GM23338 (cell line): ENCODE data around the gene CA7. TPM values are rescaled to one million over a fixed set of nuclear protein-coding genes. Genes with fewer than 3 reads are reported as not detected.

Experiments used
- ATAC-seq: fragments of 200-7000 bp; cut with Tn5 transposase; 3 replicates; pipeline ENCODE4 v1.9.1; 2020
- DNase-seq: peaks from one replicate; pipeline ENCODE4 v3.0.0-alpha.2; 2015; ENCODE audit warnings: low spot score
- H2AFZ ChIP-seq: fragments of 200-600 bp; sonication (generic); 2 replicates; pipeline ENCODE4 v1.8.0; 2016; ENCODE audit warnings: antibody characterized with exemption, mild to moderate bottlenecking, moderate library complexity
- H3F3A ChIP-seq: fragments of 200-600 bp; sonication (generic); replicated peaks from 2 replicates; pipeline ENCODE4 v1.8.0; 2017; ENCODE audit warnings: antibody characterized with exemption, mixed run types, low read depth
- H3K27ac ChIP-seq: fragments of 200-600 bp; sonication (generic); 2 replicates; pipeline ENCODE4 v1.6.1; 2016; ENCODE audit warnings: low read depth
- H3K27me3 ChIP-seq: fragments of 200-600 bp; sonication (generic); 2 replicates; pipeline ENCODE4 v1.8.0; 2016; ENCODE audit warnings: mild to moderate bottlenecking, mixed run types, moderate library complexity; ENCODE audit not compliant: insufficient read depth
- H3K36me3 ChIP-seq: fragments of 200-600 bp; sonication (generic); 2 replicates; pipeline ENCODE4 v1.8.0; 2016; ENCODE audit warnings: mild to moderate bottlenecking; ENCODE audit not compliant: insufficient read depth
- H3K4me1 ChIP-seq: fragments of 200-600 bp; sonication (generic); 2 replicates; pipeline ENCODE4 v1.8.0; 2016; ENCODE audit warnings: mild to moderate bottlenecking, moderate library complexity; ENCODE audit not compliant: insufficient read depth
- H3K4me2 ChIP-seq: fragments of 200-600 bp; sonication (generic); 2 replicates; pipeline ENCODE4 v1.7.1; 2017; ENCODE audit warnings: mixed run types
- H3K4me3 ChIP-seq: fragments of 200-600 bp; sonication (generic); 2 replicates; pipeline ENCODE4 v1.6.1; 2016; ENCODE audit warnings: mixed run types
- H3K79me2 ChIP-seq: fragments of 200-600 bp; sonication (generic); replicated peaks from 2 replicates; pipeline ENCODE4 v1.8.0; 2017; ENCODE audit warnings: mild to moderate bottlenecking; ENCODE audit not compliant: insufficient read depth
- H3K9me2 ChIP-seq: fragments of 200-600 bp; sonication (generic); 2 replicates; pipeline ENCODE4 v1.8.0; 2017; ENCODE audit not compliant: insufficient read depth
- H4K20me1 ChIP-seq: fragments of 200-600 bp; sonication (generic); replicated peaks from 2 replicates; pipeline ENCODE4 v1.8.0; 2017; ENCODE audit warnings: mild to moderate bottlenecking; ENCODE audit not compliant: insufficient read depth
- H3K27ac Mint-ChIP-seq: 2 replicates; pipeline ENCODE4 v1.8.0; 2020; ENCODE audit warnings: inconsistent platforms, mild to moderate bottlenecking, moderate library complexity, mixed read lengths
- H3K27me3 Mint-ChIP-seq: 3 replicates; pipeline ENCODE4 v1.8.0; 2022; ENCODE audit warnings: low read depth, mild to moderate bottlenecking, moderate library complexity, mixed read lengths, inconsistent platforms; ENCODE audit not compliant: insufficient read depth, poor library complexity
- H3K36me3 Mint-ChIP-seq: 3 replicates; pipeline ENCODE4 v1.8.0; 2021; ENCODE audit warnings: low read depth, mild to moderate bottlenecking, inconsistent platforms, moderate library complexity, mixed read lengths
- H3K4me1 Mint-ChIP-seq: 3 replicates; pipeline ENCODE4 v1.8.0; 2020; ENCODE audit warnings: mild to moderate bottlenecking, inconsistent platforms, mixed read lengths
- H3K4me3 Mint-ChIP-seq: 3 replicates; pipeline ENCODE4 v1.8.0; 2021; ENCODE audit warnings: moderate library complexity, mild to moderate bottlenecking, inconsistent platforms, mixed read lengths
- H3K9me3 Mint-ChIP-seq: 3 replicates; pipeline ENCODE4 v1.8.0; 2020; ENCODE audit warnings: moderate library complexity, mild to moderate bottlenecking, inconsistent platforms, mixed read lengths
- NANOG ChIP-seq: IDR thresholded peaks from 2 replicates; pipeline ENCODE4 v1.6.1; 2016; ENCODE audit warnings: antibody characterized with exemption, borderline replicate concordance
- POLR2AphosphoS5 ChIP-seq: IDR thresholded peaks from 2 replicates; pipeline ENCODE4 v1.6.1; 2016; ENCODE audit warnings: antibody characterized with exemption, low read depth
- STAT1 ChIP-seq: IDR thresholded peaks from one replicate; pipeline ENCODE4 v1.6.1; 2016; ENCODE audit warnings: antibody characterized with exemption; ENCODE audit not compliant: unreplicated experiment
- ZNF114 ChIP-seq: fragments of 250-450 bp; sonication (Bioruptor Pico); IDR thresholded peaks from 2 replicates; pipeline ENCODE4 v1.5.0; 2020; ENCODE audit warnings: mild to moderate bottlenecking, moderate library complexity
- polyA plus RNA-seq: library from polyadenylated mRNA; unstranded; fragments of >200 nt; fragmentation: Nextera tagmentation; extraction: Ambion mirVana; gene quantifications from 2 replicates; pipeline ENCODE4 v1.2.1, GENCODE V29; 2016
- total RNA-seq: library from RNA; depleted of rRNA; stranded (reverse); fragments of >200 nt; shearing (Covaris generic); gene quantifications from 2 replicates; pipeline ENCODE4 v1.2.3, GENCODE V29; 2014
- TF ChIP-seq, protein P1 (sequence below): IDR thresholded peaks from one replicate; pipeline ENCODE4 v1.6.1; 2018; ENCODE audit warnings: antibody characterized with exemption; ENCODE audit not compliant: unreplicated experiment
- TF ChIP-seq, protein P2 (sequence below), 2 experiments: fragments of 200-600 bp in 1 of 2; sonication (generic) in 1 of 2; conservative IDR thresholded peaks; 2 replicates each; pipeline versions ENCODE4 v1.5.1 to v1.6.1; 2016 to 2017; ENCODE audit warnings: antibody characterized with exemption in 2 of 2, low read depth in 2 of 2, mild to moderate bottlenecking in 2 of 2, moderate library complexity in 1 of 2
- TF ChIP-seq, protein P3 (sequence below): fragments of 250-450 bp; sonication (Bioruptor Pico); IDR thresholded peaks from 2 replicates; pipeline ENCODE4 v1.5.0; 2020; ENCODE audit warnings: mild to moderate bottlenecking, moderate library complexity

CA7 gene
- total and polyA plus RNA-seq, 2 experiments from 2014 or later: 2.1 to 2.8 TPM

DNA sequence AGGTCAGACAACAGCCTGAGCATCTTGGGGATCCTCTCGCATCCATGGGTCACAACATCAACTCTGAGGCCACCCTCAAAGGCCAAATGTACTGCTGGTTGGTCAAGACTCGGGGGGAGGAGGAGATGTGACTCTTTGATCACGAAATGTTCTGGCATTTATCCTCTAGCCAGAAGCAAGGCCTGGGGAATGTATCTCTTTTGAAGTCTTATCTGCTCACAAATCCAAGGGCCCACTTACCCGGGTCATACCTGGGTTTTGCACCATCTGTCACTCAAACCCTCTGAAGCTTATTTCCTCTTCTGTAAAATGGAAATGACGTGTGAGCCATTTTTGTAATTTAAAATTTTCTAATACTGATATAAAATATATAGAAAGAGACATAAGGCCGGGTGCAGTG, 13.2 kb downstream of the CA7 start (continued):
- TF ChIP-seq, protein P1, sequence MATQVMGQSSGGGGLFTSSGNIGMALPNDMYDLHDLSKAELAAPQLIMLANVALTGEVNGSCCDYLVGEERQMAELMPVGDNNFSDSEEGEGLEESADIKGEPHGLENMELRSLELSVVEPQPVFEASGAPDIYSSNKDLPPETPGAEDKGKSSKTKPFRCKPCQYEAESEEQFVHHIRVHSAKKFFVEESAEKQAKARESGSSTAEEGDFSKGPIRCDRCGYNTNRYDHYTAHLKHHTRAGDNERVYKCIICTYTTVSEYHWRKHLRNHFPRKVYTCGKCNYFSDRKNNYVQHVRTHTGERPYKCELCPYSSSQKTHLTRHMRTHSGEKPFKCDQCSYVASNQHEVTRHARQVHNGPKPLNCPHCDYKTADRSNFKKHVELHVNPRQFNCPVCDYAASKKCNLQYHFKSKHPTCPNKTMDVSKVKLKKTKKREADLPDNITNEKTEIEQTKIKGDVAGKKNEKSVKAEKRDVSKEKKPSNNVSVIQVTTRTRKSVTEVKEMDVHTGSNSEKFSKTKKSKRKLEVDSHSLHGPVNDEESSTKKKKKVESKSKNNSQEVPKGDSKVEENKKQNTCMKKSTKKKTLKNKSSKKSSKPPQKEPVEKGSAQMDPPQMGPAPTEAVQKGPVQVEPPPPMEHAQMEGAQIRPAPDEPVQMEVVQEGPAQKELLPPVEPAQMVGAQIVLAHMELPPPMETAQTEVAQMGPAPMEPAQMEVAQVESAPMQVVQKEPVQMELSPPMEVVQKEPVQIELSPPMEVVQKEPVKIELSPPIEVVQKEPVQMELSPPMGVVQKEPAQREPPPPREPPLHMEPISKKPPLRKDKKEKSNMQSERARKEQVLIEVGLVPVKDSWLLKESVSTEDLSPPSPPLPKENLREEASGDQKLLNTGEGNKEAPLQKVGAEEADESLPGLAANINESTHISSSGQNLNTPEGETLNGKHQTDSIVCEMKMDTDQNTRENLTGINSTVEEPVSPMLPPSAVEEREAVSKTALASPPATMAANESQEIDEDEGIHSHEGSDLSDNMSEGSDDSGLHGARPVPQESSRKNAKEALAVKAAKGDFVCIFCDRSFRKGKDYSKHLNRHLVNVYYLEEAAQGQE: no peak
- TF ChIP-seq, protein P2, sequence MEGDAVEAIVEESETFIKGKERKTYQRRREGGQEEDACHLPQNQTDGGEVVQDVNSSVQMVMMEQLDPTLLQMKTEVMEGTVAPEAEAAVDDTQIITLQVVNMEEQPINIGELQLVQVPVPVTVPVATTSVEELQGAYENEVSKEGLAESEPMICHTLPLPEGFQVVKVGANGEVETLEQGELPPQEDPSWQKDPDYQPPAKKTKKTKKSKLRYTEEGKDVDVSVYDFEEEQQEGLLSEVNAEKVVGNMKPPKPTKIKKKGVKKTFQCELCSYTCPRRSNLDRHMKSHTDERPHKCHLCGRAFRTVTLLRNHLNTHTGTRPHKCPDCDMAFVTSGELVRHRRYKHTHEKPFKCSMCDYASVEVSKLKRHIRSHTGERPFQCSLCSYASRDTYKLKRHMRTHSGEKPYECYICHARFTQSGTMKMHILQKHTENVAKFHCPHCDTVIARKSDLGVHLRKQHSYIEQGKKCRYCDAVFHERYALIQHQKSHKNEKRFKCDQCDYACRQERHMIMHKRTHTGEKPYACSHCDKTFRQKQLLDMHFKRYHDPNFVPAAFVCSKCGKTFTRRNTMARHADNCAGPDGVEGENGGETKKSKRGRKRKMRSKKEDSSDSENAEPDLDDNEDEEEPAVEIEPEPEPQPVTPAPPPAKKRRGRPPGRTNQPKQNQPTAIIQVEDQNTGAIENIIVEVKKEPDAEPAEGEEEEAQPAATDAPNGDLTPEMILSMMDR (conservative IDR thresholded peaks at IDR 0.05; ENCODE audit: low read depth in 2 of 2): no peak
- TF ChIP-seq POLR2AphosphoS5 (no peak), STAT1 (no peak)

DNA sequence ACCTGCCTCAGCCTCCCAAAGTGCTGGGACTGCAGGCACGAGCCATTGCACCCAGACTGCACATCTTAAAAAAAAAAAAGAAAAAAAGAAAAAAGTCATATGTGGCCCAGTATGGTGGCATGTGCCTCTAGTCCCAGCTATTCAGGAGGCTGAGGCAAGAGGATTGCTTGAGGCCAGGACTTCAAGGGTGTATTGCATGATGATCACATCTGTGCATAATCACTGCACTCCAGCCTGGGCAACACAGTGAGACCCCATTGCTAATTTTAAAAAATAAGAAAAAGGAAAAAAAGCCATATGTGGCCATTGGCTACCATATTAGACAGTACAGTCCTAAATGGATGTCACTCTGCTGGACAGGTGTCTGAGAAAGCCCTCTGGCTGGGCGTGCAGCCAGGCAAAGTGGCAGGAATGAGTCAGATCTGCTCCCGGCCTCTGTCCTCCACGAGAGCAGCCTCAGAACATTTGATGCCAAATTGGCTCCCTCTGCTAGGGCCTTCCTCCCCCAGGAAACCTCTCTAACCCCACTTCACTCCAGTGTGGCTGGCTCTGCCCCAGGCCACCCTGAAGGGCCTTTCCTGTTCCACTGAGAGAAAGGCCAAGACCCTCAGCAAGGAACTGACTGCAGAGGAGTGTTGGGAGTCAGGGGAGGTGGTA, 14.7 kb downstream of the CA7 start:
- H3K27ac ChIP-seq: no peak overlapping the region
- no peak overlapping the region for H3K4me3 Mint-ChIP-seq
- H3K36me3 ChIP-seq: no peaks in the 10 kb centered on the region
- H3F3A ChIP-seq: no peaks in the 10 kb centered on the region
- H3K9me3 Mint-ChIP-seq: no peaks in the 10 kb centered on the region
- DNase-seq (no peak), ATAC-seq (no peak)
- H3K27me3 Mint-ChIP-seq: no peaks in the 10 kb centered on the region
- no peak overlapping the region for H3K4me2 ChIP-seq
- no peaks in the 10 kb centered on the region for H3K4me1 ChIP-seq
- no peaks in the 10 kb centered on the region for H3K9me2 ChIP-seq
- TF ChIP-seq STAT1 (no peak), ZNF114 (CRISPR knock-in tag) (no peak)
- H3K27me3 ChIP-seq: no peaks in the 10 kb centered on the region
- H3K27ac Mint-ChIP-seq: no peak overlapping the region
- no peak overlapping the region for H2AFZ ChIP-seq
- no peaks in the 10 kb centered on the region for H3K36me3 Mint-ChIP-seq
- no peaks in the 10 kb centered on the region for H3K79me2 ChIP-seq
- H3K4me3 ChIP-seq: no peak overlapping the region
- no peaks in the 10 kb centered on the region for H4K20me1 ChIP-seq
- H3K4me1 Mint-ChIP-seq: no peaks in the 10 kb centered on the region

DNA sequence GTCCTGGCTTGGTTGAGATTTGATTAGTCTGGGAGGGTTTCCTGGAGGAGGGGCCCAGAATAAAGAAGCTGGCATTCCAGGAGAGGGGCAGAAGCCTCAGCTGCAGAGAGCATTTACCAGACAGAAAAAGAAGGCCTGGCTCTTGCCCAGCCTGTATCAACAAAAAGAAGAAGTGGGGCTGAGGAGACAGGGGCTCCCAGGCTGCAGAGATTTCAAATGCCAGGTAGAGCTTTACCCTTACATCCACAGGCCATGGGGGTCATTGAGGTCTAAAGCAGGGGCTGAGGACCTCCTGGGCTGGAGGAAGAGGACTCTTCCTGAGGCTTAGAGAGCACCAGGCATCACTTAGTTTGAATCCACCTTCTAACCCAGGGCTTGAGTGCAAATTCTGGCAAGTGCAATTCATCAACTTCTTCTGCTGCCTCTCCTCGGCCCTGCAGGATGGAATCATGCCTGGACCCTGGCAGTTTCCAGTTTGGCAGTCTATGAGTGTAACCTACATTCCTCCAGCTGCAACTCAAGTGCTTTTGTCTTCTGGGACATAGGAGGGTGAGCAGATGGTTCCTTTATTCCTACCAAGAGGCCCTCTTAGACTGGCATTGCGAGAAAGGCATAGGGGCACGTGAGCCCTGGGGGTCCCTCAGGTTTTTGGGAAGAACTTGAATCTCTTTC, 15.3 kb downstream of the CA7 start:
- Histone ChIP-seq H3K4me1 (no peaks in the 10 kb centered on the region), H3K4me2 (no peak overlapping the region), H2AFZ (no peak overlapping the region), H4K20me1 (no peaks in the 10 kb centered on the region), H3F3A (no peaks in the 10 kb centered on the region), H3K4me3 (no peak overlapping the region), H3K27me3 (no peaks in the 10 kb centered on the region), H3K9me2 (no peaks in the 10 kb centered on the region), H3K36me3 (no peaks in the 10 kb centered on the region), H3K27ac (no peak overlapping the region), H3K79me2 (no peaks in the 10 kb centered on the region)
- Mint-ChIP-seq H3K27ac (no peak overlapping the region), H3K4me3 (no peak overlapping the region), H3K4me1 (no peaks in the 10 kb centered on the region), H3K9me3 (no peaks in the 10 kb centered on the region), H3K36me3 (no peaks in the 10 kb centered on the region), H3K27me3 (no peaks in the 10 kb centered on the region)
- DNase-seq (no peak), ATAC-seq (no peak)
- TF ChIP-seq, protein P3, sequence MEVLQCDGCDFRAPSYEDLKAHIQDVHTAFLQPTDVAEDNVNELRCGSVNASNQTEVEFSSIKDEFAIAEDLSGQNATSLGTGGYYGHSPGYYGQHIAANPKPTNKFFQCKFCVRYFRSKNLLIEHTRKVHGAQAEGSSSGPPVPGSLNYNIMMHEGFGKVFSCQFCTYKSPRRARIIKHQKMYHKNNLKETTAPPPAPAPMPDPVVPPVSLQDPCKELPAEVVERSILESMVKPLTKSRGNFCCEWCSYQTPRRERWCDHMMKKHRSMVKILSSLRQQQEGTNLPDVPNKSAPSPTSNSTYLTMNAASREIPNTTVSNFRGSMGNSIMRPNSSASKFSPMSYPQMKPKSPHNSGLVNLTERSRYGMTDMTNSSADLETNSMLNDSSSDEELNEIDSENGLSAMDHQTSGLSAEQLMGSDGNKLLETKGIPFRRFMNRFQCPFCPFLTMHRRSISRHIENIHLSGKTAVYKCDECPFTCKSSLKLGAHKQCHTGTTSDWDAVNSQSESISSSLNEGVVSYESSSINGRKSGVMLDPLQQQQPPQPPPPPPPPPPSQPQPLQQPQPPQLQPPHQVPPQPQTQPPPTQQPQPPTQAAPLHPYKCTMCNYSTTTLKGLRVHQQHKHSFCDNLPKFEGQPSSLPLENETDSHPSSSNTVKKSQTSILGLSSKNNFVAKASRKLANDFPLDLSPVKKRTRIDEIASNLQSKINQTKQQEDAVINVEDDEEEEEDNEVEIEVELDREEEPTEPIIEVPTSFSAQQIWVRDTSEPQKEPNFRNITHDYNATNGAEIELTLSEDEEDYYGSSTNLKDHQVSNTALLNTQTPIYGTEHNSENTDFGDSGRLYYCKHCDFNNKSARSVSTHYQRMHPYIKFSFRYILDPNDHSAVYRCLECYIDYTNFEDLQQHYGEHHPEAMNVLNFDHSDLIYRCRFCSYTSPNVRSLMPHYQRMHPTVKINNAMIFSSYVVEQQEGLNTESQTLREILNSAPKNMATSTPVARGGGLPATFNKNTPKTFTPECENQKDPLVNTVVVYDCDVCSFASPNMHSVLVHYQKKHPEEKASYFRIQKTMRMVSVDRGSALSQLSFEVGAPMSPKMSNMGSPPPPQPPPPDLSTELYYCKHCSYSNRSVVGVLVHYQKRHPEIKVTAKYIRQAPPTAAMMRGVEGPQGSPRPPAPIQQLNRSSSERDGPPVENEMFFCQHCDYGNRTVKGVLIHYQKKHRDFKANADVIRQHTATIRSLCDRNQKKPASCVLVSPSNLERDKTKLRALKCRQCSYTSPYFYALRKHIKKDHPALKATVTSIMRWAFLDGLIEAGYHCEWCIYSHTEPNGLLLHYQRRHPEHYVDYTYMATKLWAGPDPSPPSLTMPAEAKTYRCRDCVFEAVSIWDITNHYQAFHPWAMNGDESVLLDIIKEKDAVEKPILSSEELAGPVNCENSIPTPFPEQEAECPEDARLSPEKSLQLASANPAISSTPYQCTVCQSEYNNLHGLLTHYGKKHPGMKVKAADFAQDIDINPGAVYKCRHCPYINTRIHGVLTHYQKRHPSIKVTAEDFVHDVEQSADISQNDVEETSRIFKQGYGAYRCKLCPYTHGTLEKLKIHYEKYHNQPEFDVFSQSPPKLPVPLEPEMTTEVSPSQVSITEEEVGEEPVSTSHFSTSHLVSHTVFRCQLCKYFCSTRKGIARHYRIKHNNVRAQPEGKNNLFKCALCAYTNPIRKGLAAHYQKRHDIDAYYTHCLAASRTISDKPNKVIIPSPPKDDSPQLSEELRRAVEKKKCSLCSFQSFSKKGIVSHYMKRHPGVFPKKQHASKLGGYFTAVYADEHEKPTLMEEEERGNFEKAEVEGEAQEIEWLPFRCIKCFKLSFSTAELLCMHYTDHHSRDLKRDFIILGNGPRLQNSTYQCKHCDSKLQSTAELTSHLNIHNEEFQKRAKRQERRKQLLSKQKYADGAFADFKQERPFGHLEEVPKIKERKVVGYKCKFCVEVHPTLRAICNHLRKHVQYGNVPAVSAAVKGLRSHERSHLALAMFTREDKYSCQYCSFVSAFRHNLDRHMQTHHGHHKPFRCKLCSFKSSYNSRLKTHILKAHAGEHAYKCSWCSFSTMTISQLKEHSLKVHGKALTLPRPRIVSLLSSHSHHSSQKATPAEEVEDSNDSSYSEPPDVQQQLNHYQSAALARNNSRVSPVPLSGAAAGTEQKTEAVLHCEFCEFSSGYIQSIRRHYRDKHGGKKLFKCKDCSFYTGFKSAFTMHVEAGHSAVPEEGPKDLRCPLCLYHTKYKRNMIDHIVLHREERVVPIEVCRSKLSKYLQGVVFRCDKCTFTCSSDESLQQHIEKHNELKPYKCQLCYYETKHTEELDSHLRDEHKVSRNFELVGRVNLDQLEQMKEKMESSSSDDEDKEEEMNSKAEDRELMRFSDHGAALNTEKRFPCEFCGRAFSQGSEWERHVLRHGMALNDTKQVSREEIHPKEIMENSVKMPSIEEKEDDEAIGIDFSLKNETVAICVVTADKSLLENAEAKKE (CRISPR knock-in tag): no peak
- TF ChIP-seq NANOG: no peak
